HG03095 (cell line): Measurements from ENCODE around the gene PKIB.
"Not testable (repeated sequence)": the region's sequence is repeated elsewhere in the genome, so short reads cannot be mapped to it uniquely, and the experiment has no call there.

Experiments used
- ATAC-seq: cut with Tn5 transposase; IDR thresholded peaks from one replicate; pipeline ENCODE4 v1.9.1; 2021; ENCODE audit warnings: moderate library complexity; ENCODE audit not compliant: unreplicated experiment

The PKIB gene

GRCh38 chr6:122609881-122610689 lies at the start of gene PKIB:
Gene PKIB, plus strand, starts transcription at chr6:122610405. Its CDS starts 107,390 bp downstream, at chr6:122717795.
- ATAC-seq = peak; percentile 93

GRCh38 chr6:122563364-122564052 lies 46.7 kb upstream of the PKIB start:
- ATAC-seq = no peak

- ATAC-seq = no peak
Observed at GRCh38 chr6:122564230-122564629, 46.0 kb upstream of the PKIB start.

GRCh38 chr6:122565708-122566107 lies 44.5 kb upstream of the PKIB start:
- no peak for ATAC-seq

GRCh38 chr6:122567034-122567433 lies 43.2 kb upstream of the PKIB start:
- ATAC-seq = no peak

GRCh38 chr6:122568350-122568749 lies 41.9 kb upstream of the PKIB start:
- ATAC-seq = no peak

GRCh38 chr6:122568797-122569221 lies 41.4 kb upstream of the PKIB start:
- ATAC-seq = no peak

GRCh38 chr6:122569230-122569771 lies 40.9 kb upstream of the PKIB start:
- no peak for ATAC-seq

GRCh38 chr6:122571888-122572287 lies 38.3 kb upstream of the PKIB start:
- no peak for ATAC-seq

- ATAC-seq = no peak
Observed at GRCh38 chr6:122576888-122577287, 33.3 kb upstream of the PKIB start.

- no peak for ATAC-seq
Observed at GRCh38 chr6:122578961-122579360, 31.2 kb upstream of the PKIB start.

GRCh38 chr6:122580737-122581136 lies 29.5 kb upstream of the PKIB start:
- no peak for ATAC-seq

GRCh38 chr6:122589115-122589514 lies 21.1 kb upstream of the PKIB start:
- ATAC-seq = no peak

- ATAC-seq = not testable (repeated sequence)
Observed at GRCh38 chr6:122598295-122598694, 11.9 kb upstream of the PKIB start.

- ATAC-seq = no peak
Observed at GRCh38 chr6:122604676-122605075, 5.5 kb upstream of the PKIB start.

GRCh38 chr6:122610690-122611455 lies 668 bp downstream of the PKIB start:
- peak; percentile 32 for ATAC-seq

GRCh38 chr6:122612838-122613237 lies 2.6 kb downstream of the PKIB start:
- ATAC-seq = no peak

- no peak for ATAC-seq
Observed at GRCh38 chr6:122614303-122614702, 4.1 kb downstream of the PKIB start.

- no peak for ATAC-seq
Observed at GRCh38 chr6:122615409-122615808, 5.2 kb downstream of the PKIB start.

GRCh38 chr6:122616877-122617276 lies 6.7 kb downstream of the PKIB start:
- ATAC-seq = no peak

- no peak for ATAC-seq
Observed at GRCh38 chr6:122619309-122619708, 9.1 kb downstream of the PKIB start.
